Measurements from ENCODE around the gene CCIN. TPM values are rescaled to one million over a fixed set of nuclear protein-coding genes. Genes with fewer than 3 reads are reported as not detected.
A peak's percentile ranks its signal among the peaks of the same experiment; 100 is the strongest.

Gene CCIN
- total and polyA plus RNA-seq, 2 of the 4 experiments (the other 2 are of a cell fraction): 0.80 to 1.1 TPM

DNA sequence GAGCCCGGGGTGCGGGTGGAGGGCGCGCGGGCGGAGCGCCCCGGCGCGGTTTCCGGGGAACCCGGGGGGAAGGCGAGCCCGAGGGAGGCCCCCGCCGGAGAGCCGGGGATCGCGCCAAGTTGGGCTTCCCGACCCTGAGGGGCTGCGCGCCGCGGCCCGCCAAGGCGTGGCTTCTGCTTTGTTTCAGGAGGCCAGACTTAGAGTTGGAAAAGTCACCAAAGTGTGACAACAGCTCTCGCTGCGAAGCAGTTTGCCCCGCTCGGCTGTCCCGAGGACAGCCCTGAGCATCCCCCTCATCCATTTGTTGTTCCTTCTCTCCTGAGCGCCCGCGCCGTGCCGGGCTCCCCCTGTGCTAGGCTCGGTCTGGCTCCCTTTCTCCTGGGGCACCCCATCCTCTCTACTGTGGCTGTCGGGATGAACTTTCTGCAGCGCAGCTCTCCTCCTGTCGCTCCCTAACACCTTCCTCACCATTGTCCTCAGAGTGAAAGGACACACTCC is 32.2 kb upstream of the CCIN start:
- dilution Hi-C loops (cut with HindIII; ENCODE audit: low sequenced_read_pairs, unreplicated experiment): no loop called here
- Histone ChIP-seq H3K27me3 (ENCODE audit: control insufficient read depth, insufficient read depth, low read length) (no peaks in the 10 kb centered on the region), H3K27ac (ENCODE audit: insufficient read depth, low read length) (peak overlapping the region; percentile 65), H4K5ac (ENCODE audit: low read depth, low read length) (peak overlapping the region; percentile 23), H3K14ac (replicated peaks; ENCODE audit: low read depth, low read length) (peak overlapping the region; percentile 54), H3K23ac (ENCODE audit: low read depth, low read length) (peak overlapping the region; percentile 50), H3K18ac (ENCODE audit: low read depth, low read length) (peak overlapping the region; percentile 43; the same call in 1 of the 2 replicates), H3K9me1 (ENCODE audit: insufficient read depth, low read length) (peaks cover 15% of the 10 kb centered on the region), H3K9me3 (ENCODE audit: control insufficient read depth, insufficient read depth, low read length) (no peaks in the 10 kb centered on the region), H3K36me3 (ENCODE audit: control insufficient read depth, insufficient read depth, low read length) (peaks cover 5% of the 10 kb centered on the region; the same call in 1 of the 2 replicates), H3K56ac (ENCODE audit: extremely low read depth, insufficient read depth, low read length) (no peak overlapping the region), H3K4me3 (ENCODE audit: insufficient read depth, low read depth, low read length) (peak overlapping the region; percentile 78), H4K20me1 (ENCODE audit: insufficient read depth, low read length) (peaks cover 41% of the 10 kb centered on the region), H3K4me1 (ENCODE audit: control insufficient read depth, insufficient read depth, low read length) (peaks cover 17% of the 10 kb centered on the region), H3K9ac (ENCODE audit: low read depth, low read length) (peak overlapping the region; percentile 80), H2BK5ac (ENCODE audit: low read depth, low read length, poor library complexity, severe bottlenecking) (peak overlapping the region; percentile 32), H3K4ac (ENCODE audit: low read depth, low read length) (peak overlapping the region; percentile 47), H2BK120ac (ENCODE audit: low read depth, low read length) (peak overlapping the region; percentile 60), H4K8ac (ENCODE audit: low read depth in 2 of 2, low read length in 2 of 2) (peak overlapping the region; percentile 9 to 32; a peak in 2 of 4 replicates), H2AFZ (replicated peaks; ENCODE audit: low read length, poor library complexity) (peak overlapping the region; percentile 95), H4K91ac (ENCODE audit: insufficient read depth, low read depth, low read length) (peak overlapping the region; percentile 17), H2BK15ac (ENCODE audit: low read depth, low read length) (no peak overlapping the region), H2AK5ac (ENCODE audit: low read depth, low read length) (peak overlapping the region; percentile 63; the same call in 1 of the 2 replicates), H3K79me1 (ENCODE audit: low read depth in 1 of 2, low read length in 2 of 2) (peaks cover 35 to 50% of the 10 kb centered on the region in 2 experiments), H3K4me2 (ENCODE audit: low read depth, low read length) (peak overlapping the region; percentile 93), H2AK9ac (replicated peaks; ENCODE audit: low read depth, low read length, poor library complexity) (peak overlapping the region; percentile 59), H2BK20ac (ENCODE audit: low read depth, low read length) (no peak overlapping the region)
- 0% methylated on average over 20 of the region's 40 CpGs; no CpG with 5 or more reads in 1 of the 2 experiments for WGBS, 2 experiments (ENCODE audit: extremely low coverage in 2 of 2, insufficient read length in 1 of 2)
- intact Hi-C loops (cut with micrococcal nuclease): loop anchor here (2.0 kb wide), 2 partner anchors 26 to 54 kb away; partner anchors contain the start of gene CLTA
- in situ Hi-C loops (cut with MboI; ENCODE audit: low sequenced_read_pairs): no loop called here
- no peak for TF ChIP-seq FOS (IDR thresholded peaks at IDR 0.05; ENCODE audit: low read depth, low read length)
- no peak for TF ChIP-seq RAD21 (IDR thresholded peaks at IDR 0.05; ENCODE audit: low read length)
- no peak for TF ChIP-seq RFX5 (IDR thresholded peaks at IDR 0.05; ENCODE audit: low read depth, low read length)
- TF ChIP-seq, protein P1, sequence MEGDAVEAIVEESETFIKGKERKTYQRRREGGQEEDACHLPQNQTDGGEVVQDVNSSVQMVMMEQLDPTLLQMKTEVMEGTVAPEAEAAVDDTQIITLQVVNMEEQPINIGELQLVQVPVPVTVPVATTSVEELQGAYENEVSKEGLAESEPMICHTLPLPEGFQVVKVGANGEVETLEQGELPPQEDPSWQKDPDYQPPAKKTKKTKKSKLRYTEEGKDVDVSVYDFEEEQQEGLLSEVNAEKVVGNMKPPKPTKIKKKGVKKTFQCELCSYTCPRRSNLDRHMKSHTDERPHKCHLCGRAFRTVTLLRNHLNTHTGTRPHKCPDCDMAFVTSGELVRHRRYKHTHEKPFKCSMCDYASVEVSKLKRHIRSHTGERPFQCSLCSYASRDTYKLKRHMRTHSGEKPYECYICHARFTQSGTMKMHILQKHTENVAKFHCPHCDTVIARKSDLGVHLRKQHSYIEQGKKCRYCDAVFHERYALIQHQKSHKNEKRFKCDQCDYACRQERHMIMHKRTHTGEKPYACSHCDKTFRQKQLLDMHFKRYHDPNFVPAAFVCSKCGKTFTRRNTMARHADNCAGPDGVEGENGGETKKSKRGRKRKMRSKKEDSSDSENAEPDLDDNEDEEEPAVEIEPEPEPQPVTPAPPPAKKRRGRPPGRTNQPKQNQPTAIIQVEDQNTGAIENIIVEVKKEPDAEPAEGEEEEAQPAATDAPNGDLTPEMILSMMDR (conservative IDR thresholded peaks at IDR 0.05; ENCODE audit: low read depth, low read length): no peak
- TF ChIP-seq, protein P2, sequence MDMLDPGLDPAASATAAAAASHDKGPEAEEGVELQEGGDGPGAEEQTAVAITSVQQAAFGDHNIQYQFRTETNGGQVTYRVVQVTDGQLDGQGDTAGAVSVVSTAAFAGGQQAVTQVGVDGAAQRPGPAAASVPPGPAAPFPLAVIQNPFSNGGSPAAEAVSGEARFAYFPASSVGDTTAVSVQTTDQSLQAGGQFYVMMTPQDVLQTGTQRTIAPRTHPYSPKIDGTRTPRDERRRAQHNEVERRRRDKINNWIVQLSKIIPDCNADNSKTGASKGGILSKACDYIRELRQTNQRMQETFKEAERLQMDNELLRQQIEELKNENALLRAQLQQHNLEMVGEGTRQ (IDR thresholded peaks at IDR 0.05; ENCODE audit: low read depth, low read length): no peak
- TF ChIP-seq, protein P3, sequence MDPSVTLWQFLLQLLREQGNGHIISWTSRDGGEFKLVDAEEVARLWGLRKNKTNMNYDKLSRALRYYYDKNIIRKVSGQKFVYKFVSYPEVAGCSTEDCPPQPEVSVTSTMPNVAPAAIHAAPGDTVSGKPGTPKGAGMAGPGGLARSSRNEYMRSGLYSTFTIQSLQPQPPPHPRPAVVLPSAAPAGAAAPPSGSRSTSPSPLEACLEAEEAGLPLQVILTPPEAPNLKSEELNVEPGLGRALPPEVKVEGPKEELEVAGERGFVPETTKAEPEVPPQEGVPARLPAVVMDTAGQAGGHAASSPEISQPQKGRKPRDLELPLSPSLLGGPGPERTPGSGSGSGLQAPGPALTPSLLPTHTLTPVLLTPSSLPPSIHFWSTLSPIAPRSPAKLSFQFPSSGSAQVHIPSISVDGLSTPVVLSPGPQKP (IDR thresholded peaks at IDR 0.05; ENCODE audit: borderline replicate concordance, low read depth, low read length): no peak
- TF ChIP-seq MAFK (IDR thresholded peaks at IDR 0.05; ENCODE audit: low read depth, low read length): no peak
- TF ChIP-seq RCOR1 (IDR thresholded peaks at IDR 0.05; ENCODE audit: insufficient replicate concordance, low read length): no peak
- no peak for TF ChIP-seq BHLHE40 (IDR thresholded peaks at IDR 0.05; ENCODE audit: low read depth, low read length)
- TF ChIP-seq MAZ (IDR thresholded peaks at IDR 0.05; ENCODE audit: borderline replicate concordance, low read depth, low read length): no peak
- no peak for TF ChIP-seq CHD1 (IDR thresholded peaks at IDR 0.05; ENCODE audit: low read depth, low read length)
- TF ChIP-seq CEBPB (IDR thresholded peaks at IDR 0.05; ENCODE audit: low read depth, low read length): no peak
- TF ChIP-seq SMC3 (IDR thresholded peaks at IDR 0.05; ENCODE audit: low read depth, low read length): no peak
- no peak for TF ChIP-seq POLR2A (IDR thresholded peaks at IDR 0.05; ENCODE audit: low read depth, low read length)
- no peak for TF ChIP-seq MXI1 (IDR thresholded peaks at IDR 0.05; ENCODE audit: borderline replicate concordance, low read depth, low read length)
- TF ChIP-seq NFE2L2 (IDR thresholded peaks at IDR 0.05; ENCODE audit: low read depth, low read length): no peak
- TSS peak; percentile 43 for BruUV-seq (replicated peaks)
- ATAC-seq (ENCODE audit: low read depth) (peak; percentile 24), DNase-seq (no peak)
- CTCF ChIA-PET: interaction anchor here (0.6 to 1.2 kb wide), 2 partner anchors 35 to 104 kb away, joined by 3 to 4 read pairs; no protein-coding TSS in a partner anchor
- POLR2A ChIA-PET (ENCODE audit: unreplicated experiment): no interaction called here
